M059J (cell line): Measurements from ENCODE around the gene XYLT1. TPM values are rescaled to one million over a fixed set of nuclear protein-coding genes. Genes with fewer than 3 reads are reported as not detected.

ENCODE experiments used
- DNase-seq: peaks from one replicate; pipeline ENCODE4 v3.0.0-alpha.2; 2012; ENCODE audit warnings: low read depth
- total RNA-seq: library from RNA; depleted of rRNA; stranded (reverse); fragments of >200 nt; shearing (Covaris generic); gene quantifications from 2 replicates; pipeline ENCODE4 v1.2.3, GENCODE V29; 2014

XYLT1 gene
- total RNA-seq, 1 experiment from 2014 or later: 10.3 TPM

GRCh38 chr16:17058471-17058870 is 412.3 kb downstream of the XYLT1 start:
- DNase-seq: no peak

- DNase-seq: no peak
These were observed 414.1 kb downstream of the XYLT1 start for GRCh38 chr16:17056666-17057065.

- DNase-seq: no peak
These were observed 417.1 kb downstream of the XYLT1 start for GRCh38 chr16:17053536-17054160.
